ENCODE measurements around the gene RUFY3. TPM values are rescaled to one million over a fixed set of nuclear protein-coding genes. Genes with fewer than 3 reads are reported as not detected.

The RUFY3 gene
- total and polyA plus RNA-seq, 4 donors, result 9.2 to 35.2 (median 15.0) TPM

DNA sequence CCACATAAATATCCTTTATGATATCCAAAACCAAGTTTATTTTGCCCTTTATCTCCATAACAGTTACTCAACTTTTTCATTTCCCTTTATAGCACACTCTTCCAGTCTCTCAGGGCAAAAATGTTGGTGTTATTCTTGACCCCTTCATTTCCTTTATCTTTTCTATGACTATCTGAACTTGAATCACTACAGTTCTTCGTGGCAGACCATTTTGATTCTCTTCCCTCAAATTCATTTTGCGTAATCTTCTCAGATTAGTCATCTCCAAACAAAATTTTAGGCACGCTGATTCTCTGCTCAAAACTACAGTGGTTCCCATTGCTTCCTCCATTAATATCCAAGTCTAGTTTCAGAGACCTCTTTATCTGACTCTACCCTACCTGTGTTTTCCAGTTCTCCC is 26.1 kb downstream of the RUFY3 start:
- WGBS, result 90% methylated on average over 3 of the region's 3 CpGs
- TF ChIP-seq TAF1 (conservative IDR thresholded peaks at IDR 0.05) (no peak), NR2F2 (IDR thresholded peaks at IDR 0.05) (no peak), EGR1 (IDR thresholded peaks at IDR 0.05; ENCODE audit: low read depth in 2 of 2) (no peak), ATF3 (IDR thresholded peaks at IDR 0.05) (no peak), FOXA2 (IDR thresholded peaks at IDR 0.05) (no peak), RXRA (IDR thresholded peaks at IDR 0.05) (no peak), ZBTB33 (IDR thresholded peaks at IDR 0.05) (no peak), HNF4A (conservative IDR thresholded peaks at IDR 0.05) (no peak), GABPA (IDR thresholded peaks at IDR 0.05 in 1 of 2, conservative IDR thresholded peaks at IDR 0.05 in 1 of 2) (no peak), JUND (IDR thresholded peaks at IDR 0.05) (no peak), RAD21 (IDR thresholded peaks at IDR 0.05) (no peak), YY1 (IDR thresholded peaks at IDR 0.05) (no peak), FOXA1 (IDR thresholded peaks at IDR 0.05) (no peak), HNF4G (IDR thresholded peaks at IDR 0.05) (no peak), SP1 (IDR thresholded peaks at IDR 0.05) (no peak), REST (IDR thresholded peaks at IDR 0.05) (no peak)
- TF ChIP-seq, protein P1, sequence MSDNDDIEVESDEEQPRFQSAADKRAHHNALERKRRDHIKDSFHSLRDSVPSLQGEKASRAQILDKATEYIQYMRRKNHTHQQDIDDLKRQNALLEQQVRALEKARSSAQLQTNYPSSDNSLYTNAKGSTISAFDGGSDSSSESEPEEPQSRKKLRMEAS (IDR thresholded peaks at IDR 0.05), result no peak
- no peak overlapping the region for H3K9ac ChIP-seq (ENCODE audit: low read depth in 1 of 2, low read length in 2 of 2)
- peaks cover 0 to 3% (median 0%) of the 10 kb centered on the region in 4 donors for H3K4me1 ChIP-seq (ENCODE audit: control insufficient read depth in 4 of 4, insufficient read depth in 4 of 4, low read length in 3 of 4)
- H3K36me3 ChIP-seq (ENCODE audit: control insufficient read depth in 4 of 4, insufficient read depth in 3 of 4, low read depth in 1 of 4, low read length in 3 of 4), result no peaks in the 10 kb centered on the region
- no peak overlapping the region for H3K4me3 ChIP-seq (ENCODE audit: low read depth in 1 of 3, low read length in 3 of 3)
- no peaks in the 10 kb centered on the region for H3K27me3 ChIP-seq (ENCODE audit: control insufficient read depth in 4 of 4, insufficient read depth in 4 of 4, low read length in 3 of 4)
- DNase-seq (ENCODE audit: low spot score), result no peak
- no peaks in the 10 kb centered on the region for H3K9me3 ChIP-seq (ENCODE audit: control insufficient read depth in 4 of 4, low read length in 3 of 4)
- H3K27ac ChIP-seq (ENCODE audit: low read depth in 1 of 2, low read length in 2 of 2), result no peak overlapping the region

- H3K27ac ChIP-seq (ENCODE audit: low read depth in 1 of 2, low read length in 2 of 2), result no peak overlapping the region
- H3K4me3 ChIP-seq (ENCODE audit: low read depth in 1 of 3, low read length in 3 of 3), result no peak overlapping the region
- no peaks in the 10 kb centered on the region for H3K36me3 ChIP-seq (ENCODE audit: control insufficient read depth in 4 of 4, insufficient read depth in 3 of 4, low read depth in 1 of 4, low read length in 3 of 4)
- no peak for TF ChIP-seq HNF4G (IDR thresholded peaks at IDR 0.05)
- no peak overlapping the region for H3K9ac ChIP-seq (ENCODE audit: low read depth in 1 of 2, low read length in 2 of 2)
- WGBS, result 91% methylated on average over 1 of the region's 1 CpG
- no peaks in the 10 kb centered on the region for H3K27me3 ChIP-seq (ENCODE audit: control insufficient read depth in 4 of 4, insufficient read depth in 4 of 4, low read length in 3 of 4)
- H3K9me3 ChIP-seq (ENCODE audit: control insufficient read depth in 4 of 4, low read length in 3 of 4), result no peaks in the 10 kb centered on the region
- no peak for DNase-seq (ENCODE audit: low spot score)
- H3K4me1 ChIP-seq (ENCODE audit: control insufficient read depth in 4 of 4, insufficient read depth in 4 of 4, low read length in 3 of 4), result peaks cover 0 to 12% (median 0%) of the 10 kb centered on the region in 4 donors
Measured at GRCh38 chr4:70749313-70749712, 27.5 kb downstream of the RUFY3 start.
